A673 (cell line): ENCODE data around the gene FBXO15. TPM values are rescaled to one million over a fixed set of nuclear protein-coding genes. Genes with fewer than 3 reads are reported as not detected.

Experiments used
- BruUV-seq: library from RNA; stranded (reverse); fragments of 400-500 nt; replicated peaks from 2 replicates; lab custom pipeline; 2021; lab: Mats Ljungman, UMichigan
- CTCF ChIA-PET: fragments of 300-600 bp; sonication (Branson Sonifier 250); formaldehyde crosslinking; loops from one replicate; lab custom pipeline; 2022; ENCODE audit warnings: antibody characterized with exemption; lab: Charles Lee
- POLR2A ChIA-PET: fragments of 300-600 bp; sonication (Branson Sonifier 250); formaldehyde crosslinking; loops from one replicate; lab custom pipeline; 2022; ENCODE audit warnings: antibody characterized with exemption; ENCODE audit not compliant: low non-redundant PET; lab: Charles Lee
- DNase-seq: peaks from one replicate; pipeline ENCODE4 v3.0.0-alpha.2; 2015; ENCODE audit warnings: low spot score
- H3K27ac ChIP-seq: fragments of 200-600 bp; sonication (generic); 2 replicates; pipeline ENCODE4 v1.5.1; 2016; ENCODE audit warnings: mixed run types, low read depth, mild to moderate bottlenecking, mixed read lengths, antibody characterized with exemption, low read length; ENCODE audit not compliant: poor library complexity, severe bottlenecking
- H3K27me3 ChIP-seq: fragments of 200-600 bp; sonication (generic); replicated peaks from 2 replicates; pipeline ENCODE4 v1.6.1; 2017; ENCODE audit warnings: mixed run types, low read depth, mild to moderate bottlenecking, mixed read lengths, antibody characterized with exemption, low read length; ENCODE audit not compliant: insufficient read depth, poor library complexity
- H3K36me3 ChIP-seq: fragments of 200-600 bp; sonication (generic); 2 replicates; pipeline ENCODE4 v1.6.1; 2016; ENCODE audit warnings: mixed run types, mild to moderate bottlenecking, mixed read lengths, antibody characterized with exemption, low read length; ENCODE audit not compliant: insufficient read depth, poor library complexity, severe bottlenecking
- H3K4me1 ChIP-seq: fragments of 200-600 bp; sonication (generic); 2 replicates; pipeline ENCODE4 v1.6.1; 2017; ENCODE audit warnings: mixed run types, mild to moderate bottlenecking, mixed read lengths, antibody characterized with exemption, low read length; ENCODE audit not compliant: insufficient read depth, poor library complexity, severe bottlenecking
- H3K4me3 ChIP-seq: fragments of 200-600 bp; sonication (generic); 2 replicates; pipeline ENCODE4 v1.5.1; 2016; ENCODE audit warnings: low read depth, mixed run types, mild to moderate bottlenecking, mixed read lengths, low read length; ENCODE audit not compliant: poor library complexity, severe bottlenecking
- H3K9me3 ChIP-seq: fragments of 200-600 bp; sonication (generic); 2 replicates; pipeline ENCODE4 v1.6.1; 2016; ENCODE audit warnings: mixed run types, low read depth, mild to moderate bottlenecking, mixed read lengths, antibody characterized with exemption, low read length; ENCODE audit not compliant: poor library complexity, severe bottlenecking
- CTCF ChIP-seq: fragments of 300-800, 200-600 bp; sonication (generic); conservative IDR thresholded peaks from 2 replicates; pipeline ENCODE4 v1.5.1; 2017; ENCODE audit warnings: low read depth, mild to moderate bottlenecking, antibody characterized with exemption, low read length, moderate library complexity, mixed read lengths
- EZH2 ChIP-seq: fragments of 200-600 bp; sonication (generic); IDR thresholded peaks from 2 replicates; pipeline ENCODE4 v1.6.1; 2017; ENCODE audit warnings: borderline replicate concordance, low read depth, mild to moderate bottlenecking, mixed read lengths, antibody characterized with exemption, low read length; ENCODE audit not compliant: poor library complexity, severe bottlenecking
- intact Hi-C: fragments of 100-400 bp; cut with micrococcal nuclease; formaldehyde crosslinking; loops from one replicate; pipeline ENCODE4 v1.10.0; 2022; ENCODE audit not compliant: unreplicated experiment
- total RNA-seq: library from RNA; stranded (reverse); gene quantifications from 2 replicates; pipeline ENCODE4 v1.2.3, GENCODE V29; 2021

FBXO15 gene
- total RNA-seq, 1 experiment from 2014 or later, result 2.4 TPM

GRCh38 chr18:74029161-74029560 is 118.5 kb downstream of the FBXO15 start:
- Histone ChIP-seq H3K36me3 (no peaks in the 10 kb centered on the region), H3K9me3 (no peaks in the 10 kb centered on the region), H3K27me3 (no peaks in the 10 kb centered on the region), H3K27ac (peak overlapping the region; percentile 55), H3K4me1 (no peaks in the 10 kb centered on the region), H3K4me3 (no peak overlapping the region)
- no TSS peak for BruUV-seq
- intact Hi-C loops, result no loop called here
- peak; percentile 61 for DNase-seq
- ChIA-PET POLR2A (no interaction called here), CTCF (no interaction called here)
- TF ChIP-seq CTCF, result no peak
- TF ChIP-seq EZH2, result no peak

Other genes starting within 250 kb of the FBXO15 start
- 70.5 and 85.1 TPM in 2 replicates for gene TIMM21, start 689 bp upstream of the FBXO15 start, total RNA-seq
- 38.7 and 39.2 TPM in 2 replicates for gene CYB5A, start 144.1 kb upstream of the FBXO15 start, total RNA-seq
- gene C18orf63, start 168.0 kb upstream of the FBXO15 start, total RNA-seq, result not detected in 2 replicates